LHCN-M2 (cell line): Measurements from ENCODE around the gene JPT2. TPM values are rescaled to one million over a fixed set of nuclear protein-coding genes. Genes with fewer than 3 reads are reported as not detected.
"Not testable (repeated sequence)": the region's sequence is repeated elsewhere in the genome, so short reads cannot be mapped to it uniquely, and the experiment has no call there.

ENCODE experiments used
- DNase-seq: peaks from one replicate; pipeline ENCODE4 v3.0.0-alpha.2; 2012; ENCODE audit warnings: low read depth
- total RNA-seq: library from RNA; depleted of rRNA; stranded (reverse); fragments of >200 nt; gene quantifications from 2 replicates; pipeline ENCODE4 v1.2.3, GENCODE V29; 2014

JPT2 gene
- total RNA-seq, 1 experiment from 2014 or later = 59.1 TPM

GRCh38 chr16:1674751-1675664, 3.1 kb upstream of the JPT2 start:
- peak; percentile 33 for DNase-seq

- DNase-seq = no peak
Observed at GRCh38 chr16:1676661-1677060, 1.4 kb upstream of the JPT2 start.

GRCh38 chr16:1677339-1677738, 740 bp upstream of the JPT2 start:
- no peak for DNase-seq

- peak; percentile 34 for DNase-seq
Observed at GRCh38 chr16:1678500-1679098, 520 bp downstream of the JPT2 start.

GRCh38 chr16:1680361-1680760, 2.3 kb downstream of the JPT2 start:
- DNase-seq = no peak

GRCh38 chr16:1681032-1681431, 3.0 kb downstream of the JPT2 start:
- no peak for DNase-seq

- DNase-seq = no peak
Observed at GRCh38 chr16:1687427-1688316, 9.6 kb downstream of the JPT2 start.

GRCh38 chr16:1688807-1689560, 10.9 kb downstream of the JPT2 start:
- peak; percentile 34 for DNase-seq

GRCh38 chr16:1689853-1690252, 11.8 kb downstream of the JPT2 start:
- no peak for DNase-seq

GRCh38 chr16:1690810-1691209, 12.7 kb downstream of the JPT2 start:
- DNase-seq = no peak

- DNase-seq = peak; percentile 41
Observed at GRCh38 chr16:1691276-1691675, 13.2 kb downstream of the JPT2 start.

GRCh38 chr16:1691956-1692355, 13.9 kb downstream of the JPT2 start:
- peak; percentile 61 for DNase-seq

GRCh38 chr16:1696863-1697262, 18.8 kb downstream of the JPT2 start:
- no peak for DNase-seq

GRCh38 chr16:1698680-1699079, 20.6 kb downstream of the JPT2 start:
- no peak for DNase-seq

- DNase-seq = no peak
Observed at GRCh38 chr16:1700246-1700645, 22.2 kb downstream of the JPT2 start.

- DNase-seq = no peak
Observed at GRCh38 chr16:1701216-1701878, 23.3 kb downstream of the JPT2 start.

GRCh38 chr16:1705324-1705687, 27.2 kb downstream of the JPT2 start:
- DNase-seq = not testable (repeated sequence)

- peak; percentile 88 for DNase-seq
Observed at GRCh38 chr16:1705688-1706385, 27.8 kb downstream of the JPT2 start, which contains the start of gene MAPK8IP3. MAPK8IP3 (plus strand) TSS chr16:1706195; CDS start chr16:1706340, 145 bp downstream.

- DNase-seq = peak; percentile 51
Observed at GRCh38 chr16:1706386-1707192, 28.5 kb downstream of the JPT2 start.
